HG02970 (cell line): ENCODE data around the gene BOK.
A peak's percentile ranks its signal among the peaks of the same experiment; 100 is the strongest.

Experiments
- ATAC-seq: cut with Tn5 transposase; IDR thresholded peaks from one replicate; pipeline ENCODE4 v1.9.1; 2021; ENCODE audit warnings: mild to moderate bottlenecking, moderate library complexity, moderate number of reproducible peaks; ENCODE audit not compliant: unreplicated experiment, low FRiP score

The BOK gene

DNA sequence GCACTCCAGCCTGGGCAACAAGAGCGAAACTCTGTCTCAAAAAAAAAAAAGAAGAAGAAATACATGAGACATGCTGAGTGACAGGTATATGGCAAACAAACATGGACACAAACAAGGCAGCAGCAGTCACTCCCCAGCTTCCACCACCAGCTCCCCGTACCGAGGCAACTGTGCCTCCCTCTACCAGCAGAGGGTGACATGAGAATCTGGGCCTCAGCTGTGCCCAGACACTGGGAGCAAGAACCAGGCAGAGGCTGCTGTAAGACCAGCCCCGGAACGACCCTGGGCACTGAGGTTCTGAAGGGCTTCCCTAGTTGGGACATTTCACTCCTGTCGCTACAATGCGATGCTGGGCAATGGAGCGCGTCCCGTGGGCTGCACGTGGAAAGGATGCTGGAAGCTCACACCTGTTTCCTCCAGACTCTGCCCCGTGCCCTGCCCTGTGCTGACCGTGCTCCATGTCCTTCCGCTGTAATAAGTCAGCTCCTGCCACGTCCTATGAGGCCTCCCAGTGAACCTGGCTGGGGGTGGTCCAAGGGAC is 37.1 kb downstream of the BOK start:
- no peak for ATAC-seq

DNA sequence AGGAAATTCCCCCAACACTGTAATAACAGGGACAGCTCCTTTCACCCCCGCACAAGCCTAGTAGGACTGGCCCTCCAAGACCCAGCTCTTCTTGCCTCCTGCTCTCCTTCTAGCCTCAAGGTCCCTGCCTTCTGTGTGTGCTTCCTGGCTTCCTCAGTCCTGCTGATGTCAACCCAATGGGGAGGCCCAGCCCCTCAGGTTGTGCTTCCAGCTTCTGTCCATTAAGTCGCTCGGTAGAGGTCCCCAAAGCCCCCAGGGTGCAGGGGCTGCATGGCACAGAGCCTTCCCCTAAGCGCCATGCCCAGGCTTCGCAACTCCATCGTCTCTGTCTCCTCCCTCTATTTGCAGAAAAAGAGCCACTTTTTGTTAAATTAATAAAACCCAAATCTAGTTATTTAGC is 39.0 kb downstream of the BOK start:
- no peak for ATAC-seq

- no peak for ATAC-seq
Measured at GRCh38 chr2:241598061-241598460, 39.5 kb downstream of the BOK start.

DNA sequence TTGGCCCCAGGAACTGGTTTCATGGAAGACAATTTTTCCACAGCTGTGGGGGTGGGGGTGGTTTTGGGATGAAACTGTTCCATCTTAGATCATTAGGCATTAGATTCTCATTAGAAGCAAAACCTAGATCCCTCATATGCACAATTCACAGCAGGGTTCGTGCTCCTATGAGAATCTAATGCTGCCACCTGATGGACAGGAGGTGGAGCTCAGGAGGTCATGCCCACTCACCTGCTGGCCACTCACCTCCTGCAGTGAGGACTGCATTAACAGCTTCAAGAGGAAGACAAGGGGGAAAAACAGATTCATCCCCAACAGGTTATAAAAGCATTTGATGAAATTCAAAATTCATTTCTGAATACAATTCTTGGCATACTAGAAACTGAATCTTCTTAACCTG is 39.9 kb downstream of the BOK start:
- ATAC-seq = no peak

DNA sequence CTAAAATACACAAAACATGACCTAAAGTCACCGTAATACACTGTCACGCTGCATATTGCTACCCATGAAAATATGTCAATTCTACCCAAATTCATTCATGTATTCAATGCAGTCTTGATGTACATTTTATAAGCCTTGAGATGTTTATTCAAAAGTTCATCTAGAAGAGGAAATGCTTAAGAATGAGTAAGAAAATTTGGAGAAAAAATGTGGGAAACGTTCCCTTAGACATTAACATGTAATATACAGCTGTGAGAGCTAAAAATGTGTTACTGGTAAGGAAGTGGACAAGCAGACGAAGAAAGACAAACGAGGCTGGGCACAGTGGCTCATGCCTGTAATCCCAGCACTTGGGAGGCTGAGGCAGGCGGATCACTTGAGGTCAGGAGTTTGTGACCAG is 41.1 kb downstream of the BOK start:
- ATAC-seq = no peak

GRCh38 chr2:241601841-241602240 is 43.3 kb downstream of the BOK start:
- no peak for ATAC-seq

DNA sequence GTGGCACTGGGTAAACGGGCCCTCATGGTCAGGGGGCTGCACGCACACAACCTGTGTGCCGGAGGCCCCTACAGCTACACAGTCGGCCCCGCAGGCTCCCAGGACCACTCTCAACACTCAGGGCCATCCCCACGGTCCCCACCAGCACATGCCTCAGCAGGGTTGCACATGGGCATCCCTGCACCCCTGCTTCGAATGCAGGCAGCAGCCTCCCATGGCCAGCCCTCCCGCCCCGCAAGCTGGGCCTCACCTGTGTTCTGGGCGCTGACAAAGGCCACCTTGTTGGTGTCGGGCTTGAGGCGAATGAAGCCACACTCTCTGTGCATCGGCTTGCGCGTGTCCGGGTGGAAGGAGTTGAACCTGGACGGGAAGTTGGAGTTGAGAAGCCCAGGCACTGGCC is 44.2 kb downstream of the BOK start:
- ATAC-seq = no peak

DNA sequence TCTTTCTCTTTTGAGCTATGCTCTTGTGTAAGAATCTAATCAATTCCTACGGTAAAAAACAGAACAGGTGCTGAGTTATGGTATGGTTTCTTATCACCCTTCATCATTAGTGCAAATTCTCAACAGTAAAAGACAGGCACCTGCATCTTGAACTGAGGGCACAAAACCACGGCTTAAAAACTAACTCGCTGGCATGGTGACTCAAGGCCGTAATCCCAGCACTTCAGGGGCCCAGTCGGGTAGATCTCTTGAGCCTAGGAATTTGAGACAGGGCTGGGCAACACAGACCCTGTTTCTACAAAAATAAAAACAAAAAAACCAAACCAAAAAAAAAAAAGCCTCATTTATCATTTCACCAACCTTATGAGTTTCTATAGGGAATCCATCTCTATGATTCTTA is 45.1 kb downstream of the BOK start:
- ATAC-seq = no peak

DNA sequence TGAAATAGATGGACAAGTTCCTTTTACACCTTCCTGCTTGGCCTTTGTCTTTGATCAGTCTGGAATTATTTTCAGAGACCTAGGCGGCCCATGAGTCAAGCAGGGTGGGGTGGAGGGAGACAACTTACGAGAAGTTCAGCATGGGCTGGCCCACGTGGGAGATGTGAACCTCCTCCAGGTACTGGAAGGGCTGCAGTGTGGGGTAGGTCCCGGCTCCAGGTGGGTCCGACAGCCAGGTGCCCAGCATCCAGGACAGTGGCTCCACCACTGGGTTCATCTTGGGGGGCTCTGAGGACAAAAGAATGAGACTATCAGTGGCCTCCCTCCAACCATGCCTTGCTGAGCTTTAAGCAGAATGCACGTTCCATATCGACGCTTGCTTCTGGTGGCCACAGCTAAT is 47.6 kb downstream of the BOK start:
- no peak for ATAC-seq

DNA sequence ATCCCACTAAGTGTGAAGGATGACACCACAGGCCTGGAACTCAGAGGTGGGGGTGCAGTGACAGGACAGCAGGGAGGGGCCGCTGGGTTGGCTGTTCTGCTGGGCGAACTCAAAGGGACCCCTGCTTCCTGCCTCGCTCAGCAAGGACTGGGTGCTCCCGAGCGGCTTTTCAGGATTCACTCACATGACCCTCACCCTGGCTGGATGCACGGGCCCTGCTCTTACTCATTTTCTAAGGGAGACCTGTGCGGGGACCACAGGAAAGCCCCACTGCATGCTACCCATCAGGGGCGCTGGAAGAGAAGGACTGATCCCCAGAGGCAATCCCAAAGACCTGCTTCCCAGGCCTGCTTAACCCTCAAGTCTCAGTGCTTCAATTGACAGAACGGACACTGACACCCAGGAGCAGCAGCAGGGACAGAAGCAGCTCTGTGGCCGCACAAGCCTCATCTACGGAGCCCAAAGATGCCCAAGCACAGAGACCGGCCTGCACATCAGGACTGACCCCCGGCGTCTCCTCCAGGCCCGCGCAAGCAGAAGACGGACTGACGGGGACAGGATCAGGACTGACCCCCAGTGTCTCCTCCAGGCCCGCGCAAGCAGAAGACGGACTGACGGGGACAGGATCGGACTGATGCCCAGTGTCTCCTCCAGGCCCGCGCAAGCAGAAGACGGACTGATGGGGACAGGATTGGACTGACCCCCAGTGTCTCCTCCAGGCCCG is 48.8 kb downstream of the BOK start:
- no peak for ATAC-seq

DNA sequence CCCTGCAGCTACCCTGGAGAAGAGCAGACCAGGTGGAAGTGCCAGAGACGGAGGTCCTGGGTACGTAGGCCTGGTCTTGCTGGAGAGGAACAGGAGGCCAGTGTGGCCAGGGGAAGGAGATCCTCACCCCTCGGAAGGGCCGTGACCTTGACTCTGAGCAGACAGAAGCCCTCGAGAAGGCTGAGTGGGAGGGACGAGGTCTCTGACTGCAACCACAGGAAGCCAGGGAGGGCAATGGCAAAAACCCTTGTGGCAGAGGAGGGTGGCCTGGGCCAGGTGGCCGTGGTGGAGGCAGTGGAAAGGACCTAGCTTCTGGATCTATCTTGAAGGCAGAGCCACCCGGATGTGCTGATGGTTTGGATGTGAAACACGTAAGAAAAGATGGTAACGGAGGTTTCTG is 50.3 kb downstream of the BOK start:
- no peak for ATAC-seq

DNA sequence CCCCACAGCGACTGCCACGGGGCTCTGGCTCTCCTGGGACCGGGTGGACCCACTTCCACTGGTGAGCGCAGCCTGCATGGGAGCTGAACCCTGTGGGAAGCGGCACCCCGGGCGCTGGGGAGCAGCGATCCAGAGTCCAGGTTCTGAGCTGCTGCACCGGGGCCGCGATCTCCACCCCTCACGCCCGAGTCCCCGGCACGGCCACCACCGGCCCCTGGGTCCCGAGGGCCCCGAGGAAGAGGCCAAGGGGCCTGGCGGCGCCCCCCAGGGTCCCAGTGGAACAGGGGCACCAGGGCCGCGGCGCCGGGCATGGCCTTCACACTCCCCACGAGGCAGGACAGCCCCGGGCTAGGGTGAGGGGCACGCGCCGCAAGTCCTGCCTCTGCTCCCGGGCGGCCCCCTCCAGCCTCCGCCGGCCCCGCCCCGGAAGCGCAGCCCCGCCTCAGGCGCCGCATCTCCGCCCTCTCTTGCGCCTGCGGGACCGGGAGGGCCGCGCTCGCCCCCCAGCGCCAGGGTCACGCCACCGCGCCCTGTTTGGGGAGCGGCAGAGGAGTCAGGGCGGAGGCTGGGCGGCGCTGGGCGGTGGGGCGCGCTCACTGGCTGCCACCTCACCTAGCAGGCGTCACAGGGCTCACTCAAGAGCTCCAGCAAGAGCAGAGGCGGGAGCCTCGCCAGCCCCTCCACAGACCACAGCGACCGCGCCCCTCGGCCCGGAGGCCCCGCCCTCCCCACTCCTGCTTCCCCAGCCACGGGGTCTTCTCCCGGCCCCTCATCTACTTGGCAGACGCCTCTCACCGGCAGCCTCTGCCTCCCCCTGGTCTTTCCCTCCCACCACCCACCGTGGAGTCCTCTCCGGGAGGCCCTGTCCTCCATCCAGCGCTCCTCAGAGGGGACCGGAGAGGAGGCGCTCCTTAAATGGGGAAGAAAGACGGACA is 51.6 kb downstream of the BOK start:
- ATAC-seq = peak; percentile 85

DNA sequence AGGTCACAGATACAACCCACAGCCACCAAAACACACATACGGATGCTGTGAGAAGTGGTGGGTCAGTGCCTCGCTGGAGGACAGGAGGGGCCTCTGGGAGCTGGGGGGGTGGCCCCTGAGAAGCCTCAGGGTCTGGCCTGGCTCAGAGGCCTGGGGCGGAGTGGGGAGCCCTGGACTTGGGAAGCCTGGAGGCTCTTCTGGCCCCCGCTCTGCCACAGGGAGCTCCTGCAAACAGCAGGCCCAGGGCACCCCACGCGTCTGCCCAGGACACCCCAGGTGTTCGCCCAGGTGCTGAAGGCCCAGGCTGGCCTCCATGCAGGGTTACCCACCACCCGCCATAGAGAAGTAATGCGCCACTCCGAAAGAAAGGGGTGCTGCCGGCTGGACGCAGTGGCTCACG is 52.5 kb downstream of the BOK start:
- ATAC-seq = no peak

DNA sequence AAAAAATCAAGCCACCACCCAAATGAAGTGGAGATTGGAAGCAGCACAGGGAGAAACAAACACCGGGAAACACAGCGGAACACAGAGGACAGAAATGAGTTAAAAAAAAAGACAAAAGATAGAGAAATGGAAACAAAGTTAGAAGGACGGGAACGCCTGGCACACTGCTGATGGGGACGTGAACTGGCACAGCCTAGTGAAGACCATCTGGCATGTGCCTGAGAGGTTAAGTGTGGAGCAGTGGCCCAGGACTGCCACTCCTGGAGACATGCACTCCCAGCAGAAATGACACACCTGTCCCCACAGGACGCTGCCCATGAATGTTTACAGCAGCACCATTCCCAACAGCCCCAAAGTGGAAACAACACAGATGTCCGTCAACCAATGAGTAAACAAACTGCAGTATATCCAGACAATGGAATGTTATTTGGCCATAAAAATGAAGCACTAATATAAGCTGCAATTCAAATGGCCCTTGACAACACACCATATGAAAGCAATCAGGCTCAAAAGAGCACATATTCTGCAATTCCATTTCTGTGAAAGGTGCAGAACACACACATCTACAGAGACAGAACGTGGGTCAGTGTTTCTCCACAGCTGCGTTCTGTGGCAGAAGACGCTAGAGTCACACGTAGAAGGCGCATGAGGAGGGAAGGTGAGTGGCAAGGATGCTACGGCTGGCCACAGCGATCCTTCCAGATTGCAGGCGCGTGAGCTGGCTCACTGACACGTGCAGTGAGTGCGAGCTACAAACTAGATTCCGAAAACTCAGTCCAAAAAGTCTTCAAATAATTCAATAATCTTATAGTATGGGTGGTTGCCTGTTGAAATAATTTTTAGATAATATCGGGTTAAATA is 53.8 kb downstream of the BOK start:
- ATAC-seq = no peak

- ATAC-seq = no peak
Measured at GRCh38 chr2:241613017-241613780, 54.7 kb downstream of the BOK start.

- no peak for ATAC-seq
Measured at GRCh38 chr2:241615041-241615440, 56.5 kb downstream of the BOK start.

- no peak for ATAC-seq
Measured at GRCh38 chr2:241615522-241616052, 57.0 kb downstream of the BOK start.

GRCh38 chr2:241616168-241617125 is 57.9 kb downstream of the BOK start:
- ATAC-seq = no peak
